SK-N-DZ (cell line): ENCODE data around the gene ANO3.
A peak's percentile ranks its signal among the peaks of the same experiment; 100 is the strongest.
"Not testable (repeated sequence)": the region's sequence is repeated elsewhere in the genome, so short reads cannot be mapped to it uniquely, and the experiment has no call there.

Experiments used
- DNase-seq: peaks from one replicate; pipeline ENCODE4 v3.0.0-alpha.2; 2015; ENCODE audit warnings: low spot score

Gene ANO3

GRCh38 chr11:26572770-26573402 is 241.0 kb downstream of the ANO3 start:
- DNase-seq, result no peak

DNA sequence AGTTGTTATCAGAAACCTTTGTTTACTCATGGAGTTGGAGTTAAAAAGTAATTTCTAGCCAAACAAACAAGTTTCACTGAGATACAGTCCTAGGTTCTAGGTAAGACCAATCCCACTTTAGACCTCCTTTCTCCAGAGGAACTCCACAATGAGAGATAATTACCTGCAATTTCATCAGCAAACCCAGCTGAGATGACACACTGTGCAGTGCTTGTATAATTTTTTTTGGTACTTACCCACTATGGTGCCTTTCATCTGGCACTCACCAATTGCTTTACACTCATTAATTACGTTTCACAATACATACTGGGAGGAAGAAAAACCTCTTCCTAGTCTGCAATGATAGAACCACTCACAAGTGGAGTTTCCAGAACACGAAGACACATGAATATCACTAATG is 242.0 kb downstream of the ANO3 start:
- DNase-seq, result no peak

DNA sequence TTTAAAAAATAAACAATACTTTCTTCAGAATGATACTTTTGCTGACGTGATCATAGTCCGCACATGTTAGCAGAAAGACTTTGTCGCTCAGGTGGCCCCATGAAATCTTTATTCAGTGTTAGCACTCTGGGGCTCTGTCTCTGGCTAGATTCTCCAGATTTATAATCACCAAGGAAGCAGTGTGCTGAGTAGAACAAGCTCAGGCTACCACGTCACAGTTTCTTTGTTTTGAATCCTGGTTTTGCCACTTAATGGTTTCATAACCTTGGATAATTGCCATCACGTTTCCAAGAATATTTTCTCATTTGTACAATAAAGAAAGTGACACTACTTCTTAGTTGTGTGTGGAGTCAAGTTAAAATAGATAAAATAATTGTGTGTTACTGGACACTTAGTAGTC is 244.0 kb downstream of the ANO3 start:
- DNase-seq, result no peak

DNA sequence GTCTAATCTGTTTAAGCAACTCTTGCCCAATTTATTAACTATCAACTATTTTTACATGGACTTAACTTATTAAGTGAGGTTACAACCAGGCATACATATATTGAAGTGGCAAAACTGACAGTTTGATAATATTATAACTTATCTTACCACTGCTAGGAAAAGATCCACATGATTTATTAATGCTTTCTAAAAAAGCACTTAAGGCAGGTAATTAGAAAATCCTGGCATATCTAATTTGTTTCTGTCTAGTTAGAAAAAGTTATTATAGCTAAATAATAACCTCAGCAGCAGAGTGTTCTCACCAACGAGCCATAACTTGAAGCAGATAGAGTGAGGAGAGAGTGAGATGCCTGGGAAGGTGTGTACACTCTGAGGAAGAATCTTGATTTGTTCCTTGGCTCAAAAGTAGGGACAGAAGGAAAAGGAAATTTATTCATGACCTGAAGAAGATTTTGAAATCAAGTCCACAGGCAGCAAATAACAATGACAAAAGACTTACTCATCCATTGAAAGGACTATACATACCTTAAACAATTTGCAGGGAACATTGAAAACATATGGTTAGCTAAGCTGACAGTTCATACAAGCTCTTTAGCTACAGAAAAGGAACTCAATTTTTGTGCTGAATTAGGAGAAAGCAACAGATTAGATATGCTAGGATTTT is 247.2 kb downstream of the ANO3 start:
- DNase-seq, result no peak

- no peak for DNase-seq
Measured at GRCh38 chr11:26579683-26580082, 247.8 kb downstream of the ANO3 start.

GRCh38 chr11:26580929-26581328 is 249.0 kb downstream of the ANO3 start:
- no peak for DNase-seq

- no peak for DNase-seq
Measured at GRCh38 chr11:26583550-26583949, 251.6 kb downstream of the ANO3 start.

- no peak for DNase-seq
Measured at GRCh38 chr11:26584818-26585217, 252.9 kb downstream of the ANO3 start.

- no peak for DNase-seq
Measured at GRCh38 chr11:26587073-26587472, 255.1 kb downstream of the ANO3 start.

- DNase-seq, result no peak
Measured at GRCh38 chr11:26593691-26594090, 261.8 kb downstream of the ANO3 start.

GRCh38 chr11:26595207-26595865 is 263.4 kb downstream of the ANO3 start:
- not testable (repeated sequence) for DNase-seq

GRCh38 chr11:26597049-26597689 is 265.2 kb downstream of the ANO3 start:
- not testable (repeated sequence) for DNase-seq

DNA sequence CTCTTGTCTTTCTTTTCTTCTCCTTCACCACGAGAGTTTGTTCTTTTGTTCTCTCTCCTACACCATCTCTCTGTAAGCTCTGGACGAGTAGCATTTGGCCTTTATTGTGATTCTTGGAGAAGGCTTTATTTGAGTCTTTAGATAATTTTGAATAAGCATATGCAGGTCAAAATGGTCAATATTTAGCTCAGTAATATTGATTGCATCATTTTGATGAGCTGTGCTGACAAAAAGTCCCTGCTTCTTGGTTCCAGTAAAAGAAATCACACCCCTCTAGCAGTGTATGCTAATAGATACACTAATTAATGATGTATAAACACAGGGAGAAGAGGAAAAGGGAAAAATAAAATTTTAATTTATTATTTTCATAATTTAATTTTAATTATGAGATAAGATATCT is 266.0 kb downstream of the ANO3 start:
- DNase-seq, result no peak

DNA sequence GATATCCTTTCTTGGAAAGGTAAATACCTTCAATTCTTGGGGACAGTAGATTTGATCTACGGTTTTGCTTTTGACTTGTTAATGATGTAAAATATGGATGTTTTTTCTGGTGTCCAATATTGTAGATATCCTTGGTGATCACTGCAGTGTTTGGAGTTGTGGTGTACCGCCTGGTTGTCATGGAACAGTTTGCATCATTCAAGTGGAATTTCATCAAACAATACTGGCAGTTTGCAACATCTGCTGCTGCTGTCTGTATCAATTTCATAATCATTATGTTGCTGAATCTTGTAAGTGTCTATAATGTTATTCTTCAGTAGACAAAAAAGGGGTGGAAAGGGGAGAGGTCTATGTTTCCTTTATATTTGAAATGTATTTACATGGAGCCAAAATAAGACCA is 267.5 kb downstream of the ANO3 start:
- DNase-seq, result no peak

GRCh38 chr11:26599876-26600434 is 268.0 kb downstream of the ANO3 start:
- no peak for DNase-seq

- no peak for DNase-seq
Measured at GRCh38 chr11:26607725-26608506, 276.0 kb downstream of the ANO3 start.

DNA sequence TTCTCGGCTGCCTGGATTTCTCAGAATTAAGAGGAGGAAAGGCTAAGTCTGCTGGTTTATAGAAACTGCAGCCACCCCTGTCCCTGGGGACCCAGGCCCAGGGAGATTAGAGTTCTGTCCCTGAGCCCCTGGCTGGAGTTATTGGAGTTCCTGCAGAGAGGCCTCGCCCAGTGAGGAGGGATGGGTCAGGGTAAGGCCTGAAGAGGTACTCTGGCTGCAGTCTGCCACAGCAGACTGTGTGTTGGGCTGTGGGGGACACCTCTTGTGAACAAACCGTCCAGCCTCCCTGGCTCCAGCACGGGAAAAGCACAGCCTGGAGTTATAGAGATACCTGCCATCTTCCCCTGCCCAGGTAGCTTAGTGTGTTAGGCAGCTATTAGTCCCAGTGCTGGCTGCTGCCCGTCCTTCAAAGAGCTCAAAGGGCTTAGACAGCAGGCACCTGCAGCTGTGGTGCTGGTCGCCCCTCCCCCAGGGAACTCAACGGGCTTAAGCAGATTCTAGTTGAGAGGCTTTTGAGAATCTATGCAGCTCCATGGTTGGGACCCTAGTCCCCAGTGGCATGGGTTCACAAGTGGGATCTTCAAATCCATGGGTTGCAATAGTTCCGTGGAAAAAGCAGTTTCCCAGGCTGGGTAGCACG is 276.7 kb downstream of the ANO3 start:
- no peak for DNase-seq

DNA sequence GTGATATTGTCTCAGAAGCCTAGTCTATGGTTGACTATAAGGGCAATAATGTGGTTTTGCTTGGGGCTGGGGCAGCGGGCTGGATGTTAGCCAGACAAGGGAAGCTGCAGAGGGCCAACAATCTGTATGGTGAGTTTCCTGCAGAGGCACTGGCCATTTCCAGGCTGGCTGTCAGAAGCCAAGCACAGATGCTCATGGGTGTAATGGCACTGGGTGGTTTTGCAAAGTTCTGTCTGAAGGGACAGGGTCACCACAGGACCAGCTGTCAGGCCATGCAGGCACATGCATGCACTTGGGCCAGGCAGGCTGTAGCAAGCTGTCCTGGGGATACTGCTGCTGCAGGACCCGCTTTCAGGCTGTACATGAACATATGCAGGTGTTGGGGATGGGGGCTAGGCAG is 281.8 kb downstream of the ANO3 start:
- DNase-seq, result no peak

DNA sequence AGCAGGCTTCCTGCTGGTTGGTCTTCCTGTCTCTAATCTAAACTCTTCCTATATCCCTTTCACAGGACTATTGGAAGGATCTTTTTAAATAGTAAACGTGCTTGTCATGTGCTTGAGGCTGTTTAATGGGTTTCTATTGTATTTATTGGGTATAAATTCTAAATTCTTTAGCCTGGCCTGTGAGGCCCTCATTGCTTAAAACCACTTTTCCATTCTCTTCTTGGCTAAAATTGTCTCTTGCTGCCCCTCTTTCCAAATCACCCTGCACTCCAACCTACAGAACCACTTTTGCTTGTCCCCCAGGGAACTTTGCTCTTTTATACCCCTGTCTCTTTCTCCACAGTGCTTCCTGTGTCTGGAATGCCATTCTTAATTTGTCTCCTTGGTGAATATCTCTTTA is 286.5 kb downstream of the ANO3 start:
- DNase-seq, result peak; percentile 18

DNA sequence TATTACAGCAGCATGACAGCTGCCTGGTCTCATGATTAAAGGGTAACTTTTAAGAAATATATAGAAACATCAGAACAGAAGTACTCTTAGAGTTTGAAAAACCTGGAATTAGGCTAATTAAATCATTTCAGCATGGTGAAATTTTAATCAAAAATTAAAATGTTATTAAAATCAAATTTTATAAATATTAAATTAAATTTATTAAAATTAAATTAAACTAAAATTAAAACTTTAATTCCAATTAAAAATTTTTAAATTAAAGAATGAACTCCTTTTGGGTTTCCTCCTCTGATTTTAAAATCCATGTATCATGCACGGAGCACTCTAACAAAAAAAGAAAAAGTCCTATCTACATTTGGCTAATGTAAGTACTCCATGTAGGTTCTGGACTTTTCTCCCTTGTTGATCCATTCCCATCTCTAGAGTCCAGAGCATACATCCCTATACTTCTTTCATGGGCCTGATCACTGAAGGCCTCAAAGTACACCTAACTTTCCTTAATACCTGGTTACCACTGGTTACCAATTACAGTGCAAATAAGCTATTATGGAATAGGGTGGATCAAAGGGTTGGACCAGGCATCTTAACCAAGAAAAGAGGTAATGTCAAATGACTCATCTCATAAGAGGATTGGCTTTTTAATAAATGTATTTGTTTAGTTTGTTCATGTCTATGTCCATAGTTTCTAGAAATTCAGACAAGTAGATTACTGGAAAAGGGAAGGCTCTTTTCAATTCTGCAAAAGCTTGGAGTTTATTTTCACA is 288.5 kb downstream of the ANO3 start:
- no peak for DNase-seq
